ENCODE results near the gene DEDD.

DNA sequence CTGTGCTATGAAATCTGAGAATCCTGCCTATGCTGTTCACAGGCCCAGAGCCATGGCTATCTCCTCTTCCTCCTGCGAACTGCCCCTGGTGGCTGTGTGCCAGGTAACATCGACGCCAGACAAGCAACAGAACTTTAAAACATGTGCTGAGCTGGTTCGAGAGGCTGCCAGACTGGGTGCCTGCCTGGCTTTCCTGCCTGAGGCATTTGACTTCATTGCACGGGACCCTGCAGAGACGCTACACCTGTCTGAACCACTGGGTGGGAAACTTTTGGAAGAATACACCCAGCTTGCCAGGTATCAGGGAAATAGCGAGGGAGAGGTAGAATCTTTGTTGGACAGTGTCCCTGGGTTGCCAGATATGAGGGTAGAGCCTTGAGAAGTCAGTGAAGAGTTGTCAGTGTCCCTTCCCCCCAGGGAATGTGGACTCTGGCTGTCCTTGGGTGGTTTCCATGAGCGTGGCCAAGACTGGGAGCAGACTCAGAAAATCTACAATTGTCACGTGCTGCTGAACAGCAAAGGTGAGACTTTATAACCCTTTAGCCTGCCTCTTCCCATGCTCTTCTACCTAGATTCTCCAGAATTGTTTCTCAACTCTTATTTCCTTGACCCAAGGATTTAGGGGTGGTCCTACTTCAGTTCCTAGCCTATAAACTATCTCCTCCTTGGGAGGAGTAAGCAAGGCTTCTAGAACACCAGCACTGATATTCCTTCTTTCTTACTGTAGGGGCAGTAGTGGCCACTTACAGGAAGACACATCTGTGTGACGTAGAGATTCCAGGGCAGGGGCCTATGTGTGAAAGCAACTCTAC, 13.2 kb downstream of the DEDD start:
- TF ChIP-seq, protein P1, sequence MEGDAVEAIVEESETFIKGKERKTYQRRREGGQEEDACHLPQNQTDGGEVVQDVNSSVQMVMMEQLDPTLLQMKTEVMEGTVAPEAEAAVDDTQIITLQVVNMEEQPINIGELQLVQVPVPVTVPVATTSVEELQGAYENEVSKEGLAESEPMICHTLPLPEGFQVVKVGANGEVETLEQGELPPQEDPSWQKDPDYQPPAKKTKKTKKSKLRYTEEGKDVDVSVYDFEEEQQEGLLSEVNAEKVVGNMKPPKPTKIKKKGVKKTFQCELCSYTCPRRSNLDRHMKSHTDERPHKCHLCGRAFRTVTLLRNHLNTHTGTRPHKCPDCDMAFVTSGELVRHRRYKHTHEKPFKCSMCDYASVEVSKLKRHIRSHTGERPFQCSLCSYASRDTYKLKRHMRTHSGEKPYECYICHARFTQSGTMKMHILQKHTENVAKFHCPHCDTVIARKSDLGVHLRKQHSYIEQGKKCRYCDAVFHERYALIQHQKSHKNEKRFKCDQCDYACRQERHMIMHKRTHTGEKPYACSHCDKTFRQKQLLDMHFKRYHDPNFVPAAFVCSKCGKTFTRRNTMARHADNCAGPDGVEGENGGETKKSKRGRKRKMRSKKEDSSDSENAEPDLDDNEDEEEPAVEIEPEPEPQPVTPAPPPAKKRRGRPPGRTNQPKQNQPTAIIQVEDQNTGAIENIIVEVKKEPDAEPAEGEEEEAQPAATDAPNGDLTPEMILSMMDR (conservative IDR thresholded peaks at IDR 0.05 in 1 of 2, IDR thresholded peaks at IDR 0.05 in 1 of 2; ENCODE audit: low read depth in 1 of 2, low read length in 2 of 2): peak; percentile 38 to 51
- TF ChIP-seq EZH2 (IDR thresholded peaks at IDR 0.05; ENCODE audit: low read length, missing control alignments): no peak
